HG02938 (cell line): Measurements from ENCODE around the gene COL13A1.

Experiments
- ATAC-seq: cut with Tn5 transposase; IDR thresholded peaks from one replicate; pipeline ENCODE4 v1.9.1; 2021; ENCODE audit warnings: mild to moderate bottlenecking, moderate library complexity; ENCODE audit not compliant: unreplicated experiment

The COL13A1 gene

GRCh38 chr10:69801434-69802315 is at the start of gene COL13A1:
COL13A1 (plus strand) TSS chr10:69801906; CDS start chr10:69802424, 518 bp downstream.
- ATAC-seq: no peak

DNA sequence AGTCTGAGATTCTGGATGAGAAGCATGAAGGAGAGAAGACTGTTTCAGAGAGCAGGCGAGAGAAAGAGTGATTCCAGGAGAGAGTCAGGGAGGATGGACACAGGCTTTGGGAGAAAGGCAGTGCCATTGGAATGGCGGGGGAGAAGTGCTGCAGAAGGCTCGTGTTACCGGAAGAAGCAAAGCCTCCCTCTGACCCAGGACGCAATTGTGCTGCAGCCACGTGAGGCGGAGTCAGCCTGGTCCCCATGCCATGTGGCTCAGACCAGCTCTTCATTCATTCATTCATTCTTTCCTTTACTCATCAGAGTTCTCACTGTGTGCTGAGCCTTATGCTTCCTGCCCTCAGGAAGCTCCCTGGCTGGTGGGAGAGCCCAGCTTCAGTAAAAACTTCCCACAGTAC is 49.2 kb upstream of the COL13A1 start:
- no peak for ATAC-seq

- ATAC-seq: no peak
These were observed 45.4 kb upstream of the COL13A1 start for GRCh38 chr10:69756279-69756678.

DNA sequence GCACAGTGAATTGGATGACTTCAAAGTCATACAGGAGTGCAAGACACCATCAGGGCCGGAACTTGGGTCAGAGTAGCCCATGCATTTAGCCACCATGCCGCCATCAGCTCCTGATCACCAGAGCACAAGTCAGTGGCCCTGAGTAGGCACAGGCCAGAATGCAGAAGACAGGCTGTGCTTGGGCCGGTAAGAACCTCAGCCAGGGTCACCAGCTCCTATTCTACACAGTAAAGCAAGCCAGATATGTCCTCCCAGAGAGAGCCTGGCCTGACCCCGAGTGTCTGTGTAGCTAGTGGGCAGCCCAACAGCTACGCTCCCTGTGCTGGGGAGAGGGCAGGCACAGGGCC is 44.5 kb upstream of the COL13A1 start:
- ATAC-seq: no peak

DNA sequence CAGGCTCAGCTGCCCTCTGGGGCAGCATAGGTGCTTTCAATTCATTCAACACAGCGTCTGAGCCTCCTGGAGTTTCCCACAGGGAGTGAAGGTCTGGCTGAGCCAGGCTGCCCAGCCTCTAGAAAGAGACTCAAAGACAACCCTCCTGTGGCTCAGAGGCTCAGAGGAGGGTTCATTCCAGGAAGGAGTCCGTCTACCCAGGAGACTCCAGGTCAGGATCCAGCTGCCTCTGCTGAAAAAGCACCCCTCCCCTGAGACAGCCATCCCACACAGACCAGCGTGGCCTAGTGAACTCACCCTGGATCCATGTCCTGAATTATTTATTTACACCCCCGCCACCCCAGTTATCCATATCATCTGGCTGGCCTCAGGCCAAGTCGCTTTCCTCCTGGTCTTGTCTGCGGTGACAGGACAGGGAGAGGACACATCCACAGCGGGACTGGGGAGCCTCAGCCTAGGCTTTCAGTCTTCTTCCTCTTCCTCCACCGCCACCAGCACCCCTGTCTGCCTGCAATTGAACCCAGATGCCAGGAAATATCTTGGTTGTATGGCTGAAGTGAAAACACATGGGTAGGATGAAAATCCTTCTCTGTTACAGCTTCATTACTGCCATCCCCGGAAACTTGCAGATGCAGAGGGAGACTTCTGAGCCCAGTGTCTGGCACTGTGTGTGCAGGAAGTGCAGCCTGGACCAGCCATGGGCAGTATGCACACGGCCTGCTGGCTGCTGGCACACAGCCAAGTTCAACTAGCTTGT is 44.0 kb upstream of the COL13A1 start:
- no peak for ATAC-seq

DNA sequence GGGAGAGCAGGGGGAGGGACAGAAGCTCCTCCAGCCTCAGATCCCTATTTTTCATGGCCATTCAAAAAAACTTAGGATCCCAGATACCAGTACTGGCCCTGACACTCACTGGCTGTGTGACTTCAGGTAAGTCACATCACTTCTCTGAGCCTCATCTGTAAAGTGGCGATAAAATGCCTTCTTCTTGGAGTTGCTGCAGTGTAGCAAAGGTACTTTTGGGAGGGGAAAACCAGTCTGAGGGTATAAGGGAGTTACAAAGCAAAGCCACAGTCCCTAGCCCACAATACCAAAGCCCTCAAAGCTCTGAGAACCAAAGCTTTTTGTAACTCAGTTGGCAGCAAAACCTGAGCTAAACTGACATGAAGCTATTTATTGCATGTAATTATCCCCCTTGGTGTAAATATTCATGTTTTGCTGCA is 43.4 kb upstream of the COL13A1 start:
- ATAC-seq: no peak

DNA sequence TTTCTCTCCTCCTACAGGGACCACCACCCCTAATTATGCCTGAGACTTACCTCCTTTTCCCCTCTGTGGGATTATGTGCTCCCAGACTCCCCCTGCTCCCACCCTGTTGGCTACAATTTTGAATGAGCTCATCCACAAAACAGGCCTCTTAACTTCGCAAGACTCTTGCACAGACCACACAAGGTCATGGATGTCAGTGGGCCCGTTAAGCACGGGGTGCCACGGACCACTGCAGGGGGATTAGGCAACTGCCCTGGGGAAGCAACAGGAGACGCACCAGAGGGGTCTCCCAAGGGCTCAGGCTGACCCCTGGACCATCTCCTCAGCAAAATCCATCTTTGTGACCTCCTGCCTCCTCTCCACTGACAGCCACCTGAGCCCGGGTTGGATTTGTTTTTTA is 42.1 kb upstream of the COL13A1 start:
- no peak for ATAC-seq

- ATAC-seq: no peak
These were observed 41.6 kb upstream of the COL13A1 start for GRCh38 chr10:69760072-69760471.

GRCh38 chr10:69761320-69761719 is 40.4 kb upstream of the COL13A1 start:
- ATAC-seq: no peak

GRCh38 chr10:69766161-69766910 is 35.4 kb upstream of the COL13A1 start:
- no peak for ATAC-seq

DNA sequence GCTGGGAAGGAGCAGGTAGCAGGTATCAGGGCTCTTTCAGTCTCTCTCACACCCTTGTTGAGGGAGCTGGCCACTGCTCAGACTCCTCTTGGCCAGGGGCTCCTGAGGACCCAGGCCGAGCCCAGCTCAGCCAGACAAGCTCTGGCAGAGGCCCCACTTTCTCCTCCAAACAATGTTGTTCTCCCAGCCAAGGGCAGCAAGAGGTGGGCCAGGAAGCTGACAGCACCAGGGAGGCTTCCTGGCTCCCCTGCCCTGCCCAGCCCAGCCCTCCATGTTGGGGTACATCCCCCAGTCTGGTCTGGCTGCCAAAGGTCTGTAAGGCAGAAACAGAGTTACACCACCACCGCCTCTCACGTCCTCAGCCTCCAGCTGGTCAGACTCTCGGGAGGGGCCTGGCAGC is 33.9 kb upstream of the COL13A1 start:
- no peak for ATAC-seq

- ATAC-seq: no peak
These were observed 33.3 kb upstream of the COL13A1 start for GRCh38 chr10:69768386-69768785.

DNA sequence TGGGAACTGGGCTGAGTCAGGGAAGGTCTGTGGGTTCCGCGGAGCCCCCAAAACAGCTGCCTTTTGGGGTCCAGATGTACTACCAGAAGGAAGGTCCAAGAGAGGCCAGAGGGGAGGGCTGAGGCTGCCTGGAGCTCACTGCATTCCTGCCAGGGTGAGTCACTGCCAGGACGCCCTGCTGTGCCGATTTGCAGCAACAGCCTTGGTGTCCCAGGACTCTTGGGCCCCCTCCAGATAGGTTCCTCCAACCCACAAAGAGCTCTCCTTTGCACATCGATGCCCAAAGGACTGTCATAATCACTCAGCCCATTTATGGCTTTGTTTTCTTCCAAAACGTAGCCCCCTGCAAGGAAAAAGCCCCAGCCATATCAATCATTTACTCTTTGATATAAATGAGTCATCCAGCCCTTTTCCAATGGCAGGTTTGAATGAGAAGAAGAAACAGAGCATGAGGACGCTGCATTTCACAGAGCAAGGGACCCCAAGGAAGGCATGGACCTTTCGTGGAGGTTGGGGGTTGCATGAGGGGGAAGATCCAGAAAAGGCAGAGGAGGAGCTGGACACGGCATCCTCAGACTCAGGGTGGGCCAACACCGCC is 32.2 kb upstream of the COL13A1 start:
- ATAC-seq: no peak

- no peak for ATAC-seq
These were observed 28.6 kb upstream of the COL13A1 start for GRCh38 chr10:69772933-69773704.

DNA sequence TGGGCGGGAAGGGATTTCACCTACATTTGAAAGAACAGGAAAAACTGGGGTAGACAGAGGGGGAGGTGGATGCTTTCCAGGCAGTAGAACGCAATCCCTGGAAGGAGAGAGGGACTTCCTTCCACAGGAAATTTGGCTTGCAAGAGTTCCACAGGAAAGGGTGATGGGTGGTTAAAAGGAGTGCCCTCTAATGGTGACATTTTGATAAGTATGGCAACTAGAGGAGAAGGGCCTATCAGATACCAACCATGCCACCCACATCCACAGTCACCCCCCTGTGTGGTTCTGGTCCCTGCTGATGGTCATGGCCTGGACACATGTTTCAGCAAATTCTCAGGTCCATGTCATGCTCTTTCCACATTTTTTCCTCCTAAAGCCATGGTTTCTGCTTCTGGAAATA is 27.1 kb upstream of the COL13A1 start:
- no peak for ATAC-seq

DNA sequence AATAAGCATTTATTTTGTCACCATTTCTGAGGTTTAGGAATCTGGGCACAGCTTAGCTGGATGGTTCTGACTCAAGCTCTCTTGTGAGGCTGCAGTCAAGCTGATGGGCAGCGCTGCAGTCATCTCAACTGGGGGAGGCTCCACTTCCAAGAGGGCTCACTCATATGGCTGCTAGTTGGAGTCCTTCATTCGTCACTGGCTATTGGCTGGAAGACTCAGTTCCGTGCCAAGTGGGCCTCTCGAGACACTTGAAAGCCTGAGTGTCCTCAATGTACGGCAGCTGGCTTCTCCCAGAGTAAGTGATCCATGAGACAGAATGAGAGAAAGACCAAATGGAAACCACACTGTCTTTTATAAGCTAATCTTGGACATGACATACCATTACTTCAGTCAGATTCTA is 21.6 kb upstream of the COL13A1 start:
- ATAC-seq: no peak

DNA sequence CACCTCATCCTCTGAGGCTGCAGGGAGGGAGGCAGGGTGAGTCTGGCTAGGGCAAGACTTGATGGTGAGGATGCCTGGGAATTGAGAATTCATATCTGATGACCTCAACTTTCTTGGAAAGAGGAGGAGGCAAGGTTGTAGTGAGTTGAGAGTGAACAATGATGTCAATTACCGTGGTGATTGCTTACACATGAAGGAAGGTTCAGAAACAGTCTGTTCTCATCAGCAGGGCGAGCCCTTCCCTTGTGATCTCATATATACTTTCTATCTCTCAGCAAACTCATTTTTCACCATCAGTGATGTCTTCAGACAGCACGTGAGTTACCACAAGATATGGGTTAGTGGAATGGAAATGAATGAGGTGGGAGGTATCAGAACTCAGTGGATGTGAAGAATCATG is 20.1 kb upstream of the COL13A1 start:
- no peak for ATAC-seq

- no peak for ATAC-seq
These were observed 18.2 kb upstream of the COL13A1 start for GRCh38 chr10:69783515-69783914.

DNA sequence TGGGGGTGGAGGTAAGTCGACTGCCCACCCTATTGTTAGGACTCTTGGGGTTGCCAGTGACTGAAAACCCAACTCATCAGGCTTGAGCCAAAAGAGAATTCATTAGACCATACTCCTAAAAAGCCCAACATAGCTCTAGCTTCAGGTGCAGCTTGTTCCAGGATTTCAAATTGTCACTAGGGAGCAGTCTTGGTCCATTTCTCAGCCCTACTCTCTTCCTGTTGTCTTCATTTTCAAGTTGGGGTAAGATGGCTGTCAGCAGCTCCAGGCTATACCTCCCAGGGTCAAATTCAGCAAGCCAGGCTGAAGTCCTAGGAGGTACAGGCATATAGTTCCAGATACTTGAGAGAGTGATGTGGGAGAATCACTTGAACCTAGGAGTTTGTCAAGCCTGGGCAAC is 14.9 kb upstream of the COL13A1 start:
- no peak for ATAC-seq

GRCh38 chr10:69787681-69788080 is 14.0 kb upstream of the COL13A1 start:
- ATAC-seq: no peak
